Measurements from ENCODE around the gene P4HA2.

P4HA2 gene

GRCh38 chr5:132250547-132250946 is 22.9 kb upstream of the P4HA2 start:
- no peak for DNase-seq

- no peak for DNase-seq
Observed at GRCh38 chr5:132246806-132247205, 19.2 kb upstream of the P4HA2 start.

GRCh38 chr5:132245593-132245992 is 17.9 kb upstream of the P4HA2 start:
- no peak for DNase-seq

- peak; percentile 1 to 10 for DNase-seq
Observed at GRCh38 chr5:132243366-132243977, 15.8 kb upstream of the P4HA2 start.

- DNase-seq, result peak in 1 of 2 experiments; percentile 4
Observed at GRCh38 chr5:132239776-132240175, 12.1 kb upstream of the P4HA2 start.

GRCh38 chr5:132238901-132239500 is 11.3 kb upstream of the P4HA2 start:
- peak in 1 of 2 experiments; percentile 9 for DNase-seq

GRCh38 chr5:132238169-132238744 is 10.6 kb upstream of the P4HA2 start:
- peak; percentile 90 for DNase-seq

GRCh38 chr5:132237670-132238069 is 10.0 kb upstream of the P4HA2 start:
- peak in 1 of 2 experiments; percentile 16 for DNase-seq

- DNase-seq, result peak in 1 of 2 experiments; percentile 15
Observed at GRCh38 chr5:132237141-132237540, 9.5 kb upstream of the P4HA2 start.

GRCh38 chr5:132235340-132235739 is 7.7 kb upstream of the P4HA2 start:
- DNase-seq, result no peak

- DNase-seq, result no peak
Observed at GRCh38 chr5:132234684-132235062, 7.0 kb upstream of the P4HA2 start.

- DNase-seq, result no peak
Observed at GRCh38 chr5:132233811-132234683, 6.4 kb upstream of the P4HA2 start.

GRCh38 chr5:132233081-132233480 is 5.4 kb upstream of the P4HA2 start:
- no peak for DNase-seq

- no peak for DNase-seq
Observed at GRCh38 chr5:132232465-132232864, 4.8 kb upstream of the P4HA2 start.

- no peak for DNase-seq
Observed at GRCh38 chr5:132230871-132231270, 3.2 kb upstream of the P4HA2 start.

GRCh38 chr5:132229236-132229635 is 1.6 kb upstream of the P4HA2 start:
- DNase-seq, result no peak

GRCh38 chr5:132228241-132229035 is 785 bp upstream of the P4HA2 start:
- no peak for DNase-seq

- no peak for DNase-seq
Observed at GRCh38 chr5:132227235-132227484, 493 bp downstream of the P4HA2 start.

- no peak for DNase-seq
Observed at GRCh38 chr5:132226516-132227234, 978 bp downstream of the P4HA2 start.

GRCh38 chr5:132225165-132226032 is 2.3 kb downstream of the P4HA2 start:
- DNase-seq, result peak; percentile 62

- no peak for DNase-seq
Observed at GRCh38 chr5:132224716-132225115, 2.9 kb downstream of the P4HA2 start.

All from activated T-cell treated with anti-CD3 and anti-CD28 coated beads, Interleukin-2, amount 50 U/mL, for 48 hours (primary cell).